ENCODE results near the gene RRP9.

RRP9 gene

DNA sequence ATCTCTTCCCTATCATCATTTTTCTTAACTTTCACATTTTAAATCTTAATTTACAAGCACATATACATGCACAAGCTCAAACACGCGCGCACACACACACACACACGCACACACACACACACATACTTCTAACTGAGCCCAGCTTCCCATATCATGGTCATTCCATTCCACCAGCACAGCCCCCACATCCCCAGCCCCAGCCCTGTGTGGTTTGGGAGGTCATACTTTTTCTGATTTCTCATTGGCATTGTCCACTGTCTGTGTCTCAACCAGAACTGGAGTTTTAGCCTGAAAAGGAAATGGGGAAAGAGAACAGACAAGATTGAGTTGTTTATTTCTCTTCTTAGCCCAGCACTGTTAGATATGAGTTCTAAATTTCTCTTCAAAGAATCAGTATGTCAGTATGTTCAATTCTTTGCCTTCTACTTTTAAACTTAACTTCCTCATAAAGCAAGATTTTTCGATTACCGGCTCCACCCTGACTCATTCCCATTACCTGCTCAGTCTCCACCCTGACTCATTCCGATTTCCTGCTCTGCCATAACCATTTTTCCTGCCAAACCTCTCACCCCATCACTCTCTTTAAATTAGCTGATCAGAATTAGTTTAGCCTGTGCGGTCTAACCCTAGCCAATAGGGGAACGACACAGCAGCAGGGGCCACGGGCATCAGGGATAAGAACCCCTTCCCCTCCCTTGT, 44.9 kb downstream of the RRP9 start:
- no peak for DNase-seq

DNA sequence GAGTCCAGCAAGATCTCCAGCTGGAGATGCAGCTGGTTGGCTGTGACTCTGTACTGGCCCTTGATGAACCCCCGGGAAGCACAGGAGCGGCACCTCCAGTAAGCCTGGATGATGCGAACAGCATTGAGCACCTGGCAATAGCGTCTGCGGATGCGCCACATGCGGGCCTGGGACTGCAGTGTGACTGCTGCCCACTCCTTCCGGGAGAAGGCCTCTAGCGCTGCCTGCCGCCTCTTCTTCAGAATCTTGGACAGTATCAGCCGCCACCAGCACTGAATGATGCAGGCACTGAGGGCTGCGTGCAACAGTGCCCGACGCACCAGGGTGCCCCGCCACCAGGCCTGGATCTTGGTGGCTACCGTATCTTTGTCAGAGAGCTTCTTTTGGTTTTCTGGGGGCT, 46.8 kb downstream of the RRP9 start:
- DNase-seq, result no peak

DNA sequence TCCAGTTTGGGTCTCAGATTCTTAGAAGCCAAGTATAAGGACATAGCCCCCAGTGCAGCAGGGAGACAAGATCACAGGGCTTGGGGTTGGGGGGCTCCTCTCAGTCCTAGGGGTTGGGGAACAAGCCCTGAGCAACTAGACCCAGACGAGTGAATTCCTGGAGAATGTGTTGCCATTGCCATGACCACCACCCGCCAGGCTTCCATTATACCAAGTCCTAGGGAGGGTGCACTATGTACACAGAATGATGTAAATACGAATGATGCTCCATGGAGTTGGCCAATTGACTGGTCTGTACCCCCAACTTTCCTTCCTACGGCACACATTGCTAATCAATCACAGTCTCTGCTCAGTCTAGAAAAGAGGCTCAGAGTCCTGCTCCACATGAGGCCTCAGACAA, 47.3 kb downstream of the RRP9 start:
- no peak for DNase-seq

DNA sequence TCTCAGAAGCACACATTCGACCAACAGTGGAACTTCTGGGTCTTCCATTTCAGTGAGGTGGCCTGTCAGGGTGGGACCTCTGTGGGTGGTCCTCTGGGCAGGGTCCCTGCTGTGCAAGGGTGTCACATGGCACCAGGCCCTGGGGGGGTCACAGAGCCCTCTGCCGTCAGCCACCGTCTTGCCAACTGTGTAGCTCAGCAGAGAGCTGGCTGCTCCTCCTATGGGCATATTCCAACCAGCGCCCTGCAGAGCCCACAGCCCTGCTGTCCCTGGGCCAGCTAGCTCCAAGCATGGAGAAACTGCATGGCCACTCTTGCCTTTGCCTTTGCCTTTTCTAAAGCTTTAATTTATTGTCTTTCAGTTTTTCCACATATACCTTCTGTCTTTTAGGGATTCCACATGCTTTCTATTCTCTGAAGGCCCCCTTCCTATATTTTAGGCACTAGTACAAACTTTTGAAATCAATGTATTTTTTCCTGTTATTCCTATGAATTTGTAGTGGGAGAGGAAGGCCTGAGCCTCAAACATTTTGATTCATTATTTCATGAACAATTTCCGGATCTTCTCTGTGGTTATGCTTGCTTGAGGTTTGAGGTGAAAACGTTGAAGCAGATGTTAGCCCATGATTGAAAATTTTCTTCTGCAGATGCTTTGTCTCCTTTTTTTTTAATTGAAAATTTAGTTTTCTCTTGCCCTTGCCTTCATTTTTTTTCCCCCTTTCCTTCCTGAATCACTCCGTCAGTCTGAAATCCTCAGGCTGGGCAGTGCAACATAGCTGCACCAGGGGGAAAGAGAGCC, 50.3 kb downstream of the RRP9 start:
- no peak for DNase-seq

DNA sequence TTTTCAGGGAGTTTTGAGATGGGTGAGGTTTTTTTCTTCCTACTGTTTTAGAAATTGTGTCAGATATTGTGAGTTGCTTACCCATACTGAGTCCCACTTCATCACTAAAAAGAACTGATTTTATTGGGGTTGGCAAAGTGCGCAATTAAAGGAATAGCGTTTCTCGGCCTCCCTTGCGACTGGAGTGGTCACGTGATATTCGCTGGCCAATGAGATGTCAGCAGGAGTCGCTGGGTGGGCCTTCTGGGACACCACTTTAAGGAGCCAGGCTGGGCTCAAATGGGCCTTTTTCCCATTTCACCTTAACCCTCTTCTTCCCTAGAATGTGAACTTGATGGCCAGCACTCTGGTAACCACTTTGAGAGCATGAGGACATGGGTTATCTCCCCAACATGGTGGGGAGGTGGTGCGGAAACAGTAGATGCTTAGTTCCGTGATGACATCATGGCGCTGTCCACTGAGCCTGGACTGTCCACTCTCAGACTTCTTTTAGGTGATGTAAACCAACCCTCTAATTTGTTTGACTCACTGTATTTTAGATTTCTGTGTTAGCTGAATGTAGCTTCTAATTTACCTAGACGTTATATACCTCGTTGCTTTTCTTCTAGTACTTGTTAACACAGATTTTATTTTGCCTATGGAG, 53.1 kb downstream of the RRP9 start:
- no peak for DNase-seq

DNA sequence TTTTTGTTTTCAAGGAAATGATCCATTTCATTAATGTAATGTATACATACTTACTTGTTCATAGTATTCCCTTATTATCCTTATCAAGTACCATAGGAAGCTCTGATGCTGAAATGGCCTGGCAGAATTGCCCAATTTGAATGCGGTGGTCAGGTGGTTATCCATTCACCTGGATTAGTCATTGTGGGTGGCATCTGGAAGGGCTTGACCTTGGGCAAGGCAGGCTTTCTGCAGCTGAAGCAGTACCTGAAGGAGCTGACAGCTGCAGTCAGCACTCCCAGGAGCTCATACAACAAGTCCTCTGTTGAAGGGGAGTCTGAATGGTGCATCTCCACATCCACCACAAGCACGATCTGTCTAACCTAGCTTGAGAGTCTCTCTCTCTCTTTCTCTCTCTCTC, 54.1 kb downstream of the RRP9 start:
- DNase-seq, result no peak

DNA sequence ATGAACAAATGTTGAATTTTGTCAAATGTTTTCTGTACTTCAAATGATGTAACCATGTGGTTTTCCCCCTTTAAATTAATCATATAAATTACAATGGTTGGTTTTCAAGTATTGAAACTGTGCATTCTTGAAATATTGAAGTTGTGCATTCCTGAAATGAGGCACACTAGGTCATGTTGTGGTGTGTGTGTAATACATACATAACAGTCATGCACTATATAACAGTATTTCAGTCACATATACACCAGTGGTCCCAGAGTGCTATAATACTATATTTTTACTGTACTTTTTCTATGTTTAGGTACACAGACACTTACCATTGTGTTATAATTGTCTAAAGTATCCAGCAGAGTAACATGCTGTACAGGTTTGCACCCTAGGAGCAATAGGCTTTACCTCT, 55.3 kb downstream of the RRP9 start:
- DNase-seq, result no peak

All from activated CD4-positive, alpha-beta T cell treated with anti-CD3 and anti-CD28 coated beads, Interleukin-2, Interleukin-6, amounts not matched to agents 100 ng/mL and 50 ng/mL, durations not matched to agents 16 hours and 8 hours (primary cell).